ENCODE data around the gene NUB1.

DNA sequence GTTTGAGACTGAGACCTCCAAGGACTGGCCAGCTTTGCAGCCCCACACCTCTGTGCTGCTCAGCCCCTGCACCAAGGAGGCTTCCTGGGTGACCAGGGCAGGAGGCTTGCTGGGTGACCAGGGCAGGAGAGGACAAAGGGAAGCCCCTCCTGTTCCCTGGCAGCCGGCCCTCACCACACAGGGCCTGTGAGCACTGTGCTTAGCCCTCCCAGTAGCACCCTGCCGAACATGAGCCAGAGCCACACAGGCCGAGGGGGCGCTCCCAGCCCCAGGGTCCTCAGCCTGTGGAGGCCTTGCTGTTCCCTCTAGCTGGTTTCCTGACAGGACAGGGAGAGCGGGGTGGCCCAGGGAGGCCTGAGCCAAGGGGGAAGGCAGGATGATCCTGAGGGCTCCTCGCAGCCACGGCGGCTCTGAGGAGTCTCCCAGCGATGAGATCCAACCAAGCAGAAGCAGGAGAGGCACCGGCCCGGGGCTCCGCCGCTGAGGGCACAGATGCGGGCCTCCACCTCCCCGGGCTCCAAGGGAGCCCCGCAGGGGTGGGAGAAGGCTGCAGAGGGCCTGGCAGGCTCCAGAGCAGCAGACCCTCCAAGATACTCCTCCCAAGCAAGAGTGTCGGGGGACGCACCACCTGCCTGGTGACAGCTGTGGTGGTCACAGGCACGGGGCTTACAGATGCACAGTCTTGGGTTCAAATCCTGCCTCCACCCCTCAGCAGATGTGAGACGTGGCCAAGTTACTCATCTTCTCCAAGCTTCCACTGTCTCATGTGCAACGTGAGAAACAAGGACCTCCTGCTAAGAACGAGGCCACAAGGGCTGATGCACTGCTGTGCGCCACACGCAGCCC lies 45.8 kb downstream of the NUB1 start:
- TF ChIP-seq, protein P1, sequence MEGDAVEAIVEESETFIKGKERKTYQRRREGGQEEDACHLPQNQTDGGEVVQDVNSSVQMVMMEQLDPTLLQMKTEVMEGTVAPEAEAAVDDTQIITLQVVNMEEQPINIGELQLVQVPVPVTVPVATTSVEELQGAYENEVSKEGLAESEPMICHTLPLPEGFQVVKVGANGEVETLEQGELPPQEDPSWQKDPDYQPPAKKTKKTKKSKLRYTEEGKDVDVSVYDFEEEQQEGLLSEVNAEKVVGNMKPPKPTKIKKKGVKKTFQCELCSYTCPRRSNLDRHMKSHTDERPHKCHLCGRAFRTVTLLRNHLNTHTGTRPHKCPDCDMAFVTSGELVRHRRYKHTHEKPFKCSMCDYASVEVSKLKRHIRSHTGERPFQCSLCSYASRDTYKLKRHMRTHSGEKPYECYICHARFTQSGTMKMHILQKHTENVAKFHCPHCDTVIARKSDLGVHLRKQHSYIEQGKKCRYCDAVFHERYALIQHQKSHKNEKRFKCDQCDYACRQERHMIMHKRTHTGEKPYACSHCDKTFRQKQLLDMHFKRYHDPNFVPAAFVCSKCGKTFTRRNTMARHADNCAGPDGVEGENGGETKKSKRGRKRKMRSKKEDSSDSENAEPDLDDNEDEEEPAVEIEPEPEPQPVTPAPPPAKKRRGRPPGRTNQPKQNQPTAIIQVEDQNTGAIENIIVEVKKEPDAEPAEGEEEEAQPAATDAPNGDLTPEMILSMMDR (IDR thresholded peaks at IDR 0.05), result no peak
- TF ChIP-seq POLR2A (IDR thresholded peaks at IDR 0.05), result no peak
